ENCODE data around the gene SNPH.

Gene SNPH

DNA sequence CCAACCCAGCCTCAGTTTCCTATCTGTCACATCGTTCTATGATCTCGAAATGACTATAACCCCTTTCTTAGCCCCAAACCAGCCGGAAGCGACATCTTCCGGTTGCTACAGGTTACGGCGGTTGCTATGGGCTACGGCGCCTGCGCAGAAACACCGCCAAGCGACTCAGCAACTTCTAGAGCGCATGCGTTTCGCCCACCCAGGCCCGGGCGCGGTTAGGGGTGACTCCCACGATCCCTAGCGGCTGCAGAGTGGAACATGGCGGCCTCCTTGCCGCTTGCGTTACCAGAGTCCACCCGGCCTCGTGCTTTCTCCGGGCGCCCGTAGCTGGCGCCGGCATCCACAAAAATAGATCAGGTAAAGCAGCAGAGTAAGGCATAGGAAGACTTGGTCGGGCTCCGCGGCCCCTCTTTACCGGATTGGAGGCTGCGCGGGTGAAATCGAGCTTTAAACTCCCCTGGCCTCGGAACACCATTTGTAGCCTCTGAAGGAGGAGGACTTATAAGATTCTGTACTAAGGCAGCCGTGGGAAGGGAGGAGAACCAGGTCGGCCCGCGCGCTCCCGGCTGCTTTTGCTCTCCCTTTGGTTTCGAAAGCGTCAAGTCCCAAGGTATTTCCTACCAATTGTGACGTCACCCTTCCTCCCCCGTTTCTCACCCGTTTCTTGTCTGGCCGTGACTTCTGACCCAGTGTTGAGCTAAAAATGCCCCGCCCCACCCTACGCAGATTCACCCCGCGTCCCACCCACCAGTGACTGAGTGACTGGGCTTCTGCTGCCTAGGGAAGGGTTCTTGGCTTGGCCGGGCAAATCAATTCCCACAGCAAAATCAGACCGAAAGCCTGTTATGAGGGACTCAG lies 59.3 kb downstream of the SNPH start:
- DNase-seq, result peak; percentile 83

DNA sequence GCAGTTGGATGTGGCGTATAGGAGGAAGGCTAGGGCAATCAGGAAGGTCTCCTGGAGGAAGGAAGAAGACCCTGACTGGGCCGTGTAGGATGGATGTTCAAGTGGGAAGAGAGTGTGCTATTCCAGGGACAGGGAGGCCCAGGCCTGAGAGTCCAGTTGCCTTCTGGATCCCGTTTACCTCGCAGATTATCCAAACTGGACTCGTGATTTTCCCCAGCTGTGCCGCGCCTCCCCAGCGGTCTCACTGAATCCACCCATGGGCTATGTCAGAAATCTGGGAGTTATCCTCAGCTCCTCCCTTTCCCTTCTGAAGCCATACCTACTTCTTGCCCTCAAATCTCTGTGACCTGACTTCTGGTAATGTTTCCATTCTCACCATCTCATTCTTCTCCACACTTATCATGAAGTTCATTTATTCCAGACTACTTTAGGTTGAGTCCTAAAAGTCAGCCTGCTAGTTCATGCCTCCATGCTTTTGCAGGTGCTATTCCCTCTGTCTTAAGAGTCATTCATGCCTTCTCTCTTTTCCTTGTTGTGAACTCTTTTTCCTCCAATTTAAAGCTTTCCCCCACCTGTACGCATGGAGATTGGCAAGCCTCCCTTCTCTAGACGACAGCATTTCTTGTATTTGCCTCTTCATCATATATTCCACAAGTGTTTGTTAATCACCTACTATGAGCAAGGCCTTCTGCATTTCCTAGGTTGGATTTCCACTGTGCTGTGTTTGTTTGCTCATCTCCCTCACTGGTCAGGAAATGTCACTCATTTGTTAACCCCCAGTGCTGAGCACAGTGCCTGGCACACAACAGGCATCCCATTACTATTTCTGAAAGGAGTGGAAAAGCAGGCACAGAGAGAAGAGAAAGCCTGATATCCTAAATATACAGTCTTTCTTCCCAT lies 60.2 kb downstream of the SNPH start:
- no peak for DNase-seq

DNA sequence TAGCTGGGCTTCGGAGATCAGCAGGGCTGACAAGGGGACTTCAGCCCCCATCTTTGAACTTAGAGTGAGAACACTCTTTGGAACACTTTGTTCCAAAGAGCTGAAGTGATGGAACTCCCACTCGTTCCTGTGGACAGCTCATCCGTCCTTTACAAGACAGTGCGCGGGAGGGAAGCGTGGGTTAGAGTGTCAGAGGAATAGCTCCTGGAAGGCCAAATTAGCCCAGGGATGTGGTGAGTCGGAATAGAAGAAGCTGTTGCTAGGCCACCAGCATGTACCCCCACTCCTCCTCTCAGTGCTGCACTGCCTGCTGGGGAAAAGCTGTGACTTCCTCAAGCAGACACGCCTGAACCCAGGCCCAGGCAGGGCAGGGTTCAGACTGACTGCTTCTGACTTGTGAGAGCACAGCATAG lies 61.2 kb downstream of the SNPH start:
- DNase-seq, result no peak

DNA sequence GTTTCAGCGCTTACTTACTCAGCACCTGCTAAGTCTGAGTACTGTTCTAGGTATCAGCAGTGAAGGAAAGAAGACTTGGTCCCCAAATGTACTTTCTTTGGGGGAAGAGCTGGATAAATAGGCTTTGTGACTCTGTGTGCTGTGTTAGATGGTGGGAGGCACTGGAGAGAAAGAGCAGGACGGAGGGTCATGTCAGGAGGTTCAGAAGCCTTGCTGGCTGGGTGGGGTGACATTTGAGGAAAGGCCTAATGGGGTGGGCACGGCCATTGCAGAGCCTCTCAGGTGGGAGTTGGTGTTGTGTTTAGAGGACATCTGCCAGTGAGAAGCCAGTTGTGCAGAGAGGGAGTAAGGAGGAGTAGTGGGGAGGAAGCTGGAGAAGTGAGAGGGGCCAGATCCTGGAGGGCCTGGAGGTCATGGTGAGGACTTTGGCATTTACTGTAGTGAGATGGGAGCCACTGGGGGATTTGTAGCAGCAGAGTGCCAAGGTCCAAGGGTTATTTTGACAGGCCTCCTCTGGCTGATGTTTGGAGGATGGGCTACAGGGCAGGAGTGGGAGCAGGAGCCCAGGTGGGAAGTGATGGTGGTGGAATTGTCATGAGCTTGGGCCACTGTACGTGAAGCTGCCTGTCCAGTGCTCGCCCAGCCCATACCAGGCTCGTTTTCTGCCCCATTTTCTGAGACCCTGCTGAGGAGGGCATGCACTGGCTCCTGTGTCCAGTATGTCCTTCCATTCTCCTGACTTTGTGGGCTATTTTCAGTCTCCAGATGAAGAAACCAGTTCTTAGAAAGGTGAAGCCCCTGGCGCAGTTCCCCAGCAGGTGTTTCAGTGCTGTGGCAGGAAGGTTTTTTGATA lies 62.0 kb downstream of the SNPH start:
- DNase-seq, result no peak

DNA sequence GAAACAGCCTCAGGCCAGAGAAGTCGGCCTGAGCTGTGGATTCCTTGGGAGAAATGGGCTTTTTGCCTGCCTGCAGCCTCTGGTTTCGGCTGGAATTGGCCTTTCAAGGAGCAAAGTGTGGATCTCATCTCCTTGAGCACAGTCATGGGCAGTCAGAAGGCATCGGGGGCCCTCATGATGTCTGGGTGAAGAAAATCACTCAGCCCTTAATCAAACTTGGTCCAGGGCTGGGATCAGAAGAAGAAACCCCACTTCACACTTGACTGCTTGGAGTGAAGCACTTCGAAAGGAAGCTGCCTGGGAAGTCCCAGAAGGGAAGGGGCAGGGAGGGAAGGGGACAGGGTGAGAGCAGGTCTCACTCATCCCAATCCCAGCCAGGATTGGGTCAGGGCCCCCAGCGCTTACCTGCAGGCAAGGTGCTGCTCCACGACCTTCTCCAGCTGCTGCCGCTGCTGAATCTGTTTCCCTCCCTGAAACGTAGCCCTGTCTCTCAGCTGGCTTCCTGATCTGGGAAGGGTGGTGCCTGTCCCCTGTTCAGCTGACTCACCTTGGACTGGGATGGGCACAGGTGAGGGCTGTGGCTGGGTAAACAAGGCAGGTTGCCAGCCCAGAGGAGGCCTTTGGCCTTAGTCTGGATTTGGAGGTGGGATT lies 62.7 kb downstream of the SNPH start, which contains the start of gene SDCBP2:
TSS of gene SDCBP2 (minus strand) at position 460 of the 651 bp plus-strand sequence. CDS start 8,723 bp downstream, outside the sequence.
- DNase-seq, result no peak

DNA sequence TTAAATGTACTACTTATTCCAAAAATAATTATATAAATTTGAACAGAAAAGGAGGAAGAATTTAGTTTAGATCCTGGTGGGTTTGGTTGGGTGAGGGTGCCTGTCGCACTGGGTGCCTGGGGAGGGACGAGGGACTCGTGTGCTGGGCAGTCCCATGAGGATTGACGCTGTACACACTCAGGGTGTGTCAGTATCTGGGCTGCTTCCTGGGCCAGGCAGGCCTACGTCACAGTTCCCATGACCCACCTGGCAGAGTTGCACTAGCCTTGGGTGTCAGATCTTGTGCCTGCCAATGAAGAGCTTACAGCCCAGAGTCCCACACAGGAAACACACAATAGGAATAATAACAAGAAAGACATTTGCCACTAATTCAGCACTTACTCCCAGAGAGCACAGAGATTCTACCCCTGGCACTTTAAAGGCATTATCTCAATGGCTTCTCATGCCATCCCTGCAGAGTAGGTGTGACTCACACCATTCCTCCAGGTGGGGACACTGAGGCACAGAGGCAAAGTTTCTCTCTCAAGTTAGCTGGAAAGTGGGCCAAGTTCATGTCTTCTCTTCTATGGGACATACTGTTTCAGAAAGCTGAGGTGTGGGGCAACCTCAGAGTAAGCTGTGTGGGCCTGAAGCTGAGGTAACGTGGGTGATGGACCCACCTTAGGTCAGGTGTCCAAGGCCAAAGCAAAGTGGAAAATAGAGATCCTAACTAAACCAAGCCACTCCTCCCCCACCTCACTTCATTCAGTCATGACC lies 64.2 kb downstream of the SNPH start:
- no peak for DNase-seq

DNA sequence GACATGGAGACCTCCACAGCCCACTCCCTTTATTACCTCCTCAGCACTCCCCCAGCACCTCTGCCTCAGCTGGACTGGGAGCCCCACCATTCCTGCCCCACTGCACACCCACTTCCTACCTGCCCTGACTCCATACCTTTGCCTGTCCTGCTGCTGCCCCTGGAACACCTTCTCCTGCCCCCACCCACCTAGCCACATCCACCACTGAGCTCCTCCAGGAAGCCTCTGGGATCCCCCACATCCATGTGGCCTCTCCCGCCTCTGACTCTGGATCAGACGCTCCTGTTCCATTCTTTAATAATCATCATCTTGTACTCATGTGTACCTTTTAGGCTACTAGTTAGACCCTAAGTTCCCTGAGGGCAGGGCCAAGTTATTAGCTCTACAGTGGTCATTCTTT lies 65.0 kb downstream of the SNPH start:
- DNase-seq, result no peak

DNA sequence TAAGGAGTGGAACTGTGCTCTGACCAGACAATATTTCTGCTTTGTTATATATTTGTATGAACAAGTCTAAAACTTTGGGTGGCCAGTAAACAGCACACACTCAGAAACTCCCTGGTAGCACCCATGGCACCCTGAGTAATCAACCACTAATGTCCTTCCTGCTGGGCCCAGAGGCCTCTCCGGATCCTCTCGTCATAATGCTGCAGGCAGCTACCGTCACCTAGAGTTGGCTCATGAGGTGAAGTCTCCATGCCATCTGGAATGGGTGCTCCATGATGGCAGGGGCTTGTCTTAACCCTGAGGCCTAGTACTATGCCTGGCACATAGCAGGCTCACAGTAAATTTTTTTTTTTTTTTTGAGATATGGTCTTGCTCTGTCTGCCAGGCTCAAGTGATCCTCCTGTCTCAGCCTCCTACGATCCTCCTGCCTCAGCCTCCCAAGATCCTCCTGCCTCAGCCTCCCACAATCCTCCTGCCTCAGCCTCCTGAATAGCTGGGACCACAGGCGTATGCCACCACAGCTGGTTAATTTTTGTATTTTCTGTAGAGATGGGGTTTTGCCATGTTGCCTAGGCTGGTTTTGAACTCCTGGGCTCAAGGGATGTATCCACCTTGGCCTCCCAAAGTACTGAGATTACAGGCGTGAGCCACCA lies 65.8 kb downstream of the SNPH start:
- no peak for DNase-seq

DNA sequence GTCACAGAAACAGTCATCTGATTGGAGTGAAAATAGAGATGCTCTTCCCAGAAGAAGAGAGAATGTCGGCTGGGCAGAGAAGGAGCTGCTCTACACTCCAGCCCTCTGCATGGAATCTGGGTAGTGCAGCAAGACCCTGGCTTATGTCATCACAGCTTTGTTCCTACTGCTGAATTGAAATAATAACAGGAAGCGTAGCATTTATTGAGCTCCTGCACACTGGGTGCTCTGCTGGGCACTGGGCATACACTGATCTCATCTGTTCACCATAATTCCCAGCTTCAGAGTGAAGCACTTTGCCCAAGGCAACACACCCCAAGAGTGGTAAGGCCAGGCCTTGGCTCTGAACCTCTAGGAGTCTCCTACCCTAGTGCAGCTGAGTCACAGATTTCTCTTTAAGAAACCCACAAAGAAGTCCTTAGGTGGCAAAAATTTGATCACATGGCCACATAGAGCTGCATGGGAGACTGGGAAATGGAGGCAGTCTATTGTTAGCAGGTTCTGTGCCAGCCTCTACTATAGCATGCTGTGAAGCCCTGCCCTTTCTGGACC lies 66.7 kb downstream of the SNPH start:
- no peak for DNase-seq

DNA sequence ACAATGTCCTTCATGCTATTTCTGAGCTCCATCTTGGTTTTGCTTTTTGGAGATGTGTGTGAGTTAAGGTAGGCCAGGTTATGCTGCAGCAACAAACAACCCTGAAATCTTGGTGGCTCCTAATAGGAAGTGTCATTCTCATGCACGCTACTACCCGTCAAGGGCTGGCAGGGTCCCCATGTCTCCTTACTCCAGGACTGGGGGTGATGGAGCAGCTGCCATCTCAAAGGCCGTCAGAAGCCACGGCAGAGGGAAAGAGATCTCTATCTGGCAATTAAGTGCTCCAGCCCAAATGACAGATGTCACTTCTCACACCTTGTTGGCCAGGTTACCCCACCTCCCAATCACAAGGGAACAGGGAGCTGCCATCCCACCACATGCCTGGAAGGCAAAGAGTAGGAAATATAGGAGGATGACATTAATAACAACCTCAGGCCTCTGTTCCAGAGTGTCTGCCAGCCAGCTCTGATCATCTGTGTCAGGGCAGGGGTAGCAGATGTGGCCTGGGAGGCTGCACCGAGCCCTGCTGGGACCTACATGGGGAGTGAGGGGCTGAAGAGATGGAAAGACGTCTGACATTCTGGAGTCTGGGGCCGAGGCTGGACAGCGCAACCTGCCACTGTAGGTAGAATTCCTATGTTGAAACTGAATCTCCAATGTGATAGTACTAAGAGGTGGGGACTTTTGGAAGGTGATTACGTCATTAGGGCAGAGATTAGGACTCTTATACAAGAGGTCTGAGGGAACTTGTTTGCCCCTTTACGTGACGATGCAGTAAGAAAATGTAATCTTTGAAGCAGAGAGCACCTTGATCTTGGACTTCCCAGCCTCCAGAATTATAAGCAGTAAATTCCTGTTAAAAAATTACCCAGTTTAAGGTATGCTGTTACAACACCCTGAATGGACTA lies 67.6 kb downstream of the SNPH start:
- no peak for DNase-seq

DNA sequence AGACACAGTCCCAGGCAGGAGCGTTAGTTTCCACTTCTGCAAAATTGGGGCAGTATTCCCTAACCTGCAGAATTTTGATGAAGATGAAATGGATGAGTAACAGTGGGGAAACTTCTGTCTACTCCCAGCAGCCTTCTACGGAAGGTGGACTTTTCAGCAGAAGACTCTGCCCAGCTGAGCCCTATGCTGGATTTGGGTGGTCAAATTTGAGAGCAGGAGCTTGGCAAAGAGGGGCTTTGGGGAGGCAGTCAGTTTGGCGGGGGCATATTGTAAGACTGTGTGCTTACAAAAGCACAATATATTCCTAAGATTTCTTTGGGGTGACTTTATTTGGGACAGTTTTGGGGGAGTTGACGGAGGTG lies 68.3 kb downstream of the SNPH start:
- no peak for DNase-seq

DNA sequence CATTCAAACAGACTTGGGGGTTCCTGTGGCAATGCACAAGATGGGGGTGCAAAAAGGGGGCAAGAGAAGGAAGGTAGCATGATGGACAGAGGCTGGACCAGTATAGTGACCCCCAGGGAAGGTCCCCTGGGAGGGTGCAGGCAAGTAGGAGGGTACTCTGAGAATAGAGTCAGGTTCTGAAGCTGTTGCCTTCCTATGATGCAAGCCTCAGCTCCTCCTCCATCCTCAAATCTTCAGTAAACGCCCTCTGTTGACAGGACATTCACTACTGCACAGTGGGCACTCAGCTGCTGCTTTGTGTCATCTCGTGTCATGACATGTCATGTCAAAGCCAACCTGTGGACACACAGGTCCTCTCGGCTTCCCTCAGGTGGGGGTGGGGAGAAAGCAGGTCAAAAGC lies 68.7 kb downstream of the SNPH start:
- no peak for DNase-seq

DNA sequence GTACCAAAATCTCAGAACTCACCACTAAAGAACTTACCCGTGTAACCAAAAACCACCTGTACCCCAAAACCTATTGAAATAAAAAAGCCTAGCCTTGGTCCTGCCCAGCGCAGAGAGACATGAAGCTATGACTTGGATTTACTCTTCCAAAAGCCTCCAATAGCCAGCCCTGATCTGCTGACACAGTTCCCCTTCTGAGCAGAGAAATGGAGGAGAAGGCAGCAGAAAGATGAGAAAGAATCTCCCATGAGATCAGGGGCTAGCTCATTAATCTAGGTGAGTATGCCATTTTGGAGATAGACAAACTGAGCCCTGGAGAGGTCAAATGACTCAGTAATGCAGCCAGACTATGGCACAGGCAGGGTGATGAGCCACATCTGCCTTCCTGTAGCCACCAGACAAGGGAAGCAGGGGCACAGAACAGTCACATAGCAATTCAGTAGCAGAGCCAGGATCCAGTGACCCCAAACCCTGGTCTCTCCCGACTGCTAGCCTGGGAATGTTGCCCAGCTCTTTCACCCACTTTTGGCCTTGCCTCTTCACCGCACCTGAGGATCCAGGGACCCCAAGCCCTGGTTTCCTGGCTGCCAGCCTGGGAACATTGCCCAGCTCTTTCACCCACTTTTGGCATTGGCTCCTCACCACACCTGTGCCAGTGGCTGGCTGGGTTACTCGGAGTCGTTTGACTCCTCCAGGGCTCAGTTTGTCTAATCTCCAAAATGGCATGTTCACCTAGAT lies 70.0 kb downstream of the SNPH start:
- DNase-seq, result no peak

DNA sequence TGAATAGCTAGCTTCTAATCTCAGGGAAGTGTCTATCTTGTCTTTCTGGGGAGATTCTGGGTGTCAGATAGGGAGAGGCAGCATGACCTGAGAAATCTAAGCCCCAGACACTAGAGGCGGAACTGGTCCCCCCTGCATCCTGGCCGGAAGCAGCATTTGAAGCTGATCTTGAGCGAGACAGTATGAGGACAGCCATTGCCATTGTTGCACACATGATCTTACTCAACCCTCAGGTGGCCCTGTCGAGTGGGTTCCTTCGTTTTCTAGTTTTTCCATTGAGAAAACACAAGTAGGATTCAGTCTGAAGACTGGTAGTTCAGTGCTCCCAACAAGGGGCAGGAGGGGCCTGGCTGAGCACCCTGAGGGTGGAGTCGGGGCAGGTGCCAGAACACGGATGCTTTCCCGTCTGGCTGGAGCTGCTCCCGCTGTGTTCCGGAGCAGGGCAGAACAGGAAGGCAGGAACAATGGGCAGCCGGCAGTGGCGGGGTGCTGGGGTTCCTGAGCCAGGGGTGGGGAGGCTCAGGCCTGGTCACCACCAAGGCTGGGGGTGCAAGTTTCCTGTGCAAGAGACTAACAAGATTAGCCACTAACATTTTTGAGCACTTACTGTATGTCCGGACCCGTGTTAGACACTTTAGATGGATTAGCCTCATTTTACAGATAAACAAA lies 70.7 kb downstream of the SNPH start:
- no peak for DNase-seq

DNA sequence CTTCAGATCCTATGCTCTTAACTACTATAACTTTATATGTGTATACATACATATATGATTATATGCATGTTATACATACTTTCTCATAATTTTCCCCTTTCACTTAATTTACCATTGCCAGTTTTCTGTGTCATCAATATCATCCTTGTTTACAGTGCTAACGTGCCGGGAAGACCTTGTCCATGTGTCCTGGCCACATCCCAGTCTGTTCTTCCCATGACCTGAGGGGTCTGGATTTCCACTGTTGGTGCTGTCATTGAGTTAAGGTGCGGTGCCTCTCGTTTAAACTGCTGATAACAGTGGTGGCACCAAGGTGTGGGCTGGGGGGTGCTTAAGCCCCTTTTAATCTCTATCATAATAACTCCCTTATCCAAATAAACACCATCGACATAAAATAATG lies 71.3 kb downstream of the SNPH start:
- no peak for DNase-seq

DNA sequence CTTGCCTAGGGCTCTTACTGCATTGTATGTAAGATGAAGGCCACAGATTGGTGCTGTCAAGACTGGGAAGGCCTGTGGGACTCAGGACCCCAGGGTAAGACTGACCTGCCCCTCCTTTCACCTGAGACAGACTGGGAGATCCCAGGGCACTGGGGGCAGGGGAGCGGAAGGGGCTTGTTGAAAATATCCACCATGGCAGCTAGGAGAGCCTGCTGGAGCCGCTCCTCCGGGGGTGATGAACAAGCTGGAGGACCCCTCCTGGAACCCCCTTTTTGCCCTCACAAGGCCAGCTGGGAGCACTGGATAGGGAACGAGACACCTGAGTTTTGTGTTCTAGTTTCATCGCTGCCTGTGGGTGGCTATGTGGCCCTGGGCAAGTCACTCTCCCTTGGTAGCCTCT lies 72.0 kb downstream of the SNPH start:
- DNase-seq, result no peak

DNA sequence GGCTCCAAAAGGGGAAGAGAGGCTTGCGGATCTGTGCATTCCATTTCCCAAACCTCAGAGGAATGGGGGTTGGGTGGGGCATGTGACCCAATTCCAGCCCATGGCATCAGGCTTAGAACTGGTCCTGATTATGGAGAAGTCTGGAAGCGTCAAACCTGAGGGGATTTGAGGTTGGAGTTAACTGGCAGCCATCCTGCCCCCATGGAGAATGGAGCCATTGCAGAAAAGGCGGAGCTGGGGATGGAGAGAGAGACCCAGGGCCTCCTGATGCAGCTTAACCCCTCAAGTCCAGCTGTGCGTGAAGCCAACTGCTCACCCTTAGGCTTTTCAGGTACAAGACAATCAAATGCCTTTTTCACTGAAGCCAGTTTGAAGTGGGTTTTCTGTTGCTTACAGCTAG lies 72.7 kb downstream of the SNPH start:
- no peak for DNase-seq

DNA sequence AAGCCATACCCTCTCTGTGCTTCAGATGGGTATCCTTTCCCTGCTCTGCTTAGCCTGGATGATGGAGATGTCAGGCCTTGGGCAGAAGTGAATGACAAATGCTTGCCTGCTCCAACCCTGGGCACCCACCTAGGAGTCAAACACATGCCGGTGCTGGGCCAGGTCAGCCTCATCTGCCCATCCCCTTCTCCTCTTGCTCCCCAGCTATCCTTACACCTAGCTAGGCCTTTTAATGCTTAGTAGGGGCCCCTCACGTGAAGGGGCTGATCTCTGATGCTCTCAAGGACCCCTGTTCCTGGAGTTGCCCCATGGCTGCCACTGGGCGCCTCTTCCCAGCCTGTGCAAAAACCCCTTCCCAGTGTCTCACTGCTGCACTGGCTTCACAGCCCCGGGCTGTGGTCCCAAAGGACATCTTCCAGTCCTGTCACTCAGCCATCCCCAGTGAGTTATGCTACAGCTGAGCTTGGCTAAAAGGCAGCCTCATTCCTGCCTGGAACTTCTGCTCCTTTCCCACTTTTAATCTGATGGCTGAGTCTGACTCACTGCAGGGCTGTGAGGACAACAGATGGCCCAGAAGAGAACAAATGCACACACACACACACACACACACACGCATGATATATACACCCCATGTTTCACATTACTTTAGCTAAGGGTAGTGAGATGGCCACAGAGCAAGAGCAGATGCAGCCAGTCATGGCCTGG lies 75.6 kb downstream of the SNPH start:
- DNase-seq, result no peak

All from NCI-H524 treated with DMSO at 0.1 percent for 48 hours (cell line).